GM21447 (cell line): ENCODE data around the gene RADIL.
"Not testable (repeated sequence)": the region's sequence is repeated elsewhere in the genome, so short reads cannot be mapped to it uniquely, and the experiment has no call there.

Experiments
- ATAC-seq: cut with Tn5 transposase; IDR thresholded peaks from one replicate; pipeline ENCODE4 v1.9.1; 2021; ENCODE audit not compliant: unreplicated experiment

The RADIL gene

GRCh38 chr7:4809666-4810065, 73.8 kb downstream of the RADIL start:
- ATAC-seq = no peak

GRCh38 chr7:4809091-4809591, 74.4 kb downstream of the RADIL start:
- ATAC-seq = no peak

DNA sequence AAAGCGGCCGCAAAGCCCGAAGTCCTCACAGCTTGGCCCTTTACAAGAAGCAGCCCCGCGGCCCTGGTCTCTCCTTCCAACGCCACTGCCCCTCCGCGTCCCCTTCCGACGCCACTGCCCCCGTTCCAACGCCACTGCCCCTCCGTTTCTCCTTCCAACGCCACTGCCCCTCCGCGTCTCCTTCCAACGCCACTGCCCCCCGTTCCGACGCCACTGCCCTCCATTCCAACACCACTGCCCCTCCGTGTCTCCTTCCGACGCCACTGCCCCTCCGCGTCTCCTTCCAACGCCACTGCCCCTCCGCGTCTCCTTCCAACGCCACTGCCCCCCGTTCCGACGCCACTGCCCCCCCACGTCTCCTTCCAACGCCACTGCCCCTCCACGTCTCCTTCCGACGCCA, 75.0 kb downstream of the RADIL start:
- ATAC-seq = no peak

GRCh38 chr7:4808026-4808425, 75.5 kb downstream of the RADIL start:
- no peak for ATAC-seq

DNA sequence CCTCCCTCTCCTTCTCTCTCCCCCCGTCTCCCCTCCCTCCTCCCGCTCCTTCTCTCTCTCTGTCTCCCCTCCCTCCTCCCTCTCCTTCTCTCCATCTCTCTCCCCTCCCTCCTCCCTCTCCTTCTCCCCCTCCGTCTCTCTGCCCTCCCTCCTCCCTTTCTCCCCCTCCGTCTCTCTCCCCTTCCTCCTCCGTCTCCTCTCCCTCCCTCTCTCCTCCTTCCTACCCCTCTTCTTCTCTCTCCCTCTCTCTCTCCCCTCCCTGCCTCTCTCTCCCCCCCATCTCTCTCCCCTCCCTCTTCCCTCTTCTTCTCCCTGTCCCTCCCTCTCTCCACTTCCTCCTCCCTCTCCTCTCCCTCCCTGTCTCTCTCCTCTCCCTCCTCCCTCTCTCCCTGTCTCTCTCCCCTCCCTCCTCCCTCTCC, 75.9 kb downstream of the RADIL start:
- ATAC-seq = no peak

DNA sequence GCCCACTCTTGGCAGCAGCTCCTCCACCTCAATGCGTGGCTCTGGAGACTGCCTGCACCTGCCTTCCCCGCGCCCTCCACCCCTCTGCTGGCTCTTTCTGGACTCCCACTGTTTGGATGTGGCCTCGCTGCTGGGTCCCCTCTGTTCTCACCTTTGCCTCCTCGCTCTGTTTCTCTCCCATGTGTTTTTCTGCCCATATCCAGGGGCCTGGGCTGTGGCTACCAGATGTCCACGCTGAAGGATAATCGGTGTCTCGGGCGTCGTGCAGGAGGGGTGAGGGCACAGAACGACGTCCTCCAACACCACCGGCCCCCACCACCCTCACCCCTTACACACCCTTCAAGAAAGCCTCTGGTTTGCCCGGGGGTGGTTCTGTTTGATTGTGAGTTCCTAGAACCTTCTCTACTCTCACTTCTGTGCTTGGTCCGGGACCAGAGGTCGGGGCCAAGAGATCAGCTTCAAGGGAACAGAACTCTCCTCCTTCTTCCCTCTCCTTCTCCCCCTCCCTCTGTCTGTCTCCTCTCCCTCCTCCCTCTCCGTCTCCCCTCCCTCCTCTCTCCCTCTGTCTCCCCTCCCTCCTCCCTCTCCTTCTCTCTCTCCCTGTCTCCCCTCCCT, 76.4 kb downstream of the RADIL start:
- no peak for ATAC-seq

GRCh38 chr7:4805984-4806300, 77.6 kb downstream of the RADIL start:
- no peak for ATAC-seq

DNA sequence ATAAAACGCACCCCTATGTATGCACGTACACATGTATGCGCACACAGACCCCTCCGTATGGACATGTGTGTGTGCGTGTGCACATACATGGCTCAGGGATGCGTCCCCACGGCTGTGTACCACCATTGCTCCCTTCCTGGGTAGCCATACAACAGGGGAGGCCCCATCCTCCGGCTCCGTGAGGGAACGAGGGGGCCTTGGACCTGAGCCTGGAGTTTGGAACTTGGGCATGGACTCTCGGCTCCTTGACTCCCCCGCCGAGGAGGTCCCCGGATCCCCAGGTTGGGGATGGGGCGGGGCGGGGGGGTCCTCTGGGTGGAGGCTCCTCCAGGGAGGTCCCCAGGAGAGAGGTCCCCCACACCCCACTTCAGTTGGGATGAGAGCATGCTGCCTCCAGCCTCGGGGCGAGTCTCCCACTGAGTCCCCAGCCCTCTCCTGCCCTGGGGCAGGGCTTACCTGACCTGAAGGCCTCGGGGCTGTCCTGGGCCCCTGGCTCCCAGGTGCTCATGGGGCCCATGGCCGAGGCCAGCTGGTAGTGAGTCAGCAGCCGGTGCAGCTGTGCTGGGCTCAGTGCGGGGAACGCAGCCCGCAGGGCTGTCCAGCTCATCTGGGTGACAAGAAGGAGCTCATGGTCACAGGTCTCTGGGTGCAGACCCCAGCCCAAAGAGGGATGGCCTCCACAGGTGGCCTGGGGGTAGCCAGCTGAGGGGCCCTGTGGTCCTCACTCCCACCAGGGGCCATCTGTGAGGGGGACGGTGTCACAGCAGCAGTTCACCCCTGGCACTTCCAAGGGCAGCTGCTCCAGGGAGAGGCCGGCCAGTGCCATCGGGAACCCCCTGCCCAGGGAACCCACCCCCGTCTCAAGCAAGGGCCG, 78.2 kb downstream of the RADIL start:
- ATAC-seq = no peak

DNA sequence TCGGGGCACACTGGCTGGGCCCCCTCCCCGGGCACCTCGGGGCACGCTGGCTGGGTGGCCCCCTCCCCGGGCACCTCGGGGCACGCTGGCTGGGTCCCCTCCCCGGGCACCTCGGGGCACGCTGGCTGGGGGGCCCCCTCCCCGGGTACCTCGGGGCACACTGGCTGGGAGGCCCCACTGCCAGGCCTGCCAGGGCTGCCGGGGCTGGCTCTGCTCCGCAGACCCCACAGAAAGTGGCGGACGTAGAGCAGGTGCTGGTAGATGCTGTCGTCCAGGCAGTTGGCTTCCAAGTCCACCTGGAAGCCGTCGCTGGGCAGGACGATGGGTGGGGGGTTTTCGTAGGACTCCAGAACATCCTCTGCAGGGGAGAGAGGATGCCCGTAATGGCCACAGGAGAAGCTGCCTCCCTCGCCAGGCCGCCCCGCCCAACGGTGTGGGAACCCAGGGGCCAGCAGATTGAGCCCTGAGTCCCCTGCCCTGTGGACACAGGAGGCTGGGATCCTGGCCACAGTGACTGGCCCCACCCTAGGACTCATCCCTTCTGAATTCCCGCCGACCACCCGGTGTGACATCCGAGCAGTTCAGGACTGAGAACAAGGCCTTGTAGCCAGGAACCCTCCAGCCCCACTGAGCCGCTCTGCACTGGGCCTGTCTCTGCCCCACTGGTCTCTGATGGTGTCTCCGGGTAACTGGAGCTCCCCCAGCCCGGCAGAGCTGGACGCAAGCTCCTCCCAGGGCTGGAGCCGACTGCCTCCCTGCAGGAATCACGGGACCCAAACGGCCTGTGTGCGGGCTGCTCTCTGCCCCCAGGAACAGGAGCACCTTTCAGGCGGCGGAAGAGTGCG, 79.9 kb downstream of the RADIL start:
- ATAC-seq = no peak

- ATAC-seq = not testable (repeated sequence)
Observed at GRCh38 chr7:4802577-4802976, 80.9 kb downstream of the RADIL start.

- ATAC-seq = no peak
Observed at GRCh38 chr7:4801839-4802231, 81.7 kb downstream of the RADIL start.

- ATAC-seq = no peak
Observed at GRCh38 chr7:4800926-4801838, 82.3 kb downstream of the RADIL start.

DNA sequence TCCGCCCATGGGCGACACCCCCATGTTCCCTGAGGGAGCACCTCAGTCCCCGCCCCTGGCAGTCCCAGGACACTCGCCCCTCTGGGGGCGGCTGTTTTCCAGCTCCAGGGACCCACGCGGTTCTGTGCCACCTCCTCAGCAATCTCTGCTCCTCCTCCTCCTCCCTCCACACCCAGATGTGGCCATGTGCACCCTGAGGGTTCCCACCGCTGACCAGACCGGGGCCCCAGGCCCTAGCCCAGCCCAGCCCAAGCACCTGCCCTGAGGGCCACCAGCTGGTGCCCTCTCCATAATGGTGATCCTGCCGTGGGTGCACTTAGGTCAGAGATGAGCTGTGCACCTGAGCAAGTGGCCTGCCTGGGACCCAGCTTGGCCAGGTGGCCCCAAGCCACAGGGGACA, 83.0 kb downstream of the RADIL start:
- ATAC-seq = no peak

DNA sequence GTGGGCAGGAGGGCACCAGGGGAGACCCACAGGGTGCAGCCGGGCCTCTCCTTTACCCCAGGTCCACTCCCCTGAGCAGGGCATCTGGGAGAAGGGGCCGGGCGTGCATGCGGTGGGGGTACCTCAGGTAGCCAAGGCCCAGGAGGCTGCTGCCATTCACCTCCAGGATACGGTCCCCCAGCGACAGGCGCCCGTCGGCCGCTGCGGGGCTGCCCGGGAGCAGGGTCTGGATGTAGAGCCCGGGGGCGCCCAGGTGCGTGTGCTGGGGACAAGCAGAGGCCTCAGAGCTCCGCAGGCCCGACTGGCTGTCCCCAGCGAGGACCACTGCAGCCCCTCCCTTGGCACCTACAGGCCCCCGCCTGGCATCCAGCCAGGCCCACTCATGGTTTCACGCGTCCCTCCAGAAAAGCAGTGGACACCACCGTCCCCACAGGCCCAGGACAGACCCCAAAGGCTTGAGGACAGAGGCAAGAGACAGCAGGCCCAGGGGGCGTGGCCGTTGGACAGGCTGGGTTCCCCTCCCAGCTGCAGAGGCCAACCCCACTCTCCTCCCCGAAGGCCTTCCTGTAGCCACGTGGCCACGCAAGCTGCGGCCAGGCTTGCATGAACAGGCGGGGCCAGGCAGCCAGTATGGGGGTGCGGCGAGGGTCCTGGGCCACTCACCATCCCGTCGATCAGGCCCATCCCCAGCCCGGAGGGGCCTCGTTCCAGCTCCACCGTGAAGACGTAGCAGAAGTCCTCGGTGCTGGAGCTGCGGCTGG, 83.8 kb downstream of the RADIL start:
- ATAC-seq = no peak

- no peak for ATAC-seq
Observed at GRCh38 chr7:4798706-4799235, 84.7 kb downstream of the RADIL start.

DNA sequence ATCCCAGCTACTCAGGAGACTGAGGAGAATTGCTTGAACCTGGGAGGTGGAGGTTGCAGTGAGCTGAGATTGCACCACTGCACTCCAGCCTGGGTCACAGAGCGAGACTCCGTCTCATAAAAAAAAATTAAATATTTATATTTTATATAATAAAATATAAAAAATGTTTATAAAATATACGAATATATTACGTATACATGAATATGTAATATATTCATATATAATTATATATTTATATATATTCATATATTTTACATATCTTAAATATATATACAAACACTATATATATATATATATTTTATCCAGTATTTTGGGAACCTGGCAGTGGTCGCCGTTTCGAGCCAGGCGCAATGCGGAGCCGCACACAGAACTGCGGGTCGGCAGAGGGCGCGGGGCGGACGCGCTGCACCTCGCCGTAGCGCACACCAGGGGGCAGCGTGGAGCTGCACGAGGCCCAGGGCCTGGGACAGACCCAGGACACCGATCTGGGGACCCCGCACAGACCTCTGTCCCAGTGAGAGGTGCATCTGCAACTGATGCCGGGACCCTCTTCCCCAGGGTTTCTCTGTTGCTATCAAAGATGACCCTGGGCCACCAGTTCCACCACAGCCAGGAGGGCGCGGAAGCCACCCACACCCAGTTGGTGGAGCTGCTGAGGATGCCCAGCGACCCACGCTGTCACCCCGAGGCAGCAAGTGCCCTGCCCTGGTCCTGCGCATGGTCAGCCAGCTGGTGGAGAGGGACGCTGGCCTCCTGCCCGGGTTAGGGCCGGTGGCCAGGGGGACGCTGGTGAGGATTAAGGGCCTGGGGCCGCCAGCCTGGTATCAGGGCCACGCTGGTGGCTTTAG, 85.4 kb downstream of the RADIL start:
- ATAC-seq = peak; percentile 71

- ATAC-seq = no peak
Observed at GRCh38 chr7:4796453-4796852, 87.1 kb downstream of the RADIL start.

DNA sequence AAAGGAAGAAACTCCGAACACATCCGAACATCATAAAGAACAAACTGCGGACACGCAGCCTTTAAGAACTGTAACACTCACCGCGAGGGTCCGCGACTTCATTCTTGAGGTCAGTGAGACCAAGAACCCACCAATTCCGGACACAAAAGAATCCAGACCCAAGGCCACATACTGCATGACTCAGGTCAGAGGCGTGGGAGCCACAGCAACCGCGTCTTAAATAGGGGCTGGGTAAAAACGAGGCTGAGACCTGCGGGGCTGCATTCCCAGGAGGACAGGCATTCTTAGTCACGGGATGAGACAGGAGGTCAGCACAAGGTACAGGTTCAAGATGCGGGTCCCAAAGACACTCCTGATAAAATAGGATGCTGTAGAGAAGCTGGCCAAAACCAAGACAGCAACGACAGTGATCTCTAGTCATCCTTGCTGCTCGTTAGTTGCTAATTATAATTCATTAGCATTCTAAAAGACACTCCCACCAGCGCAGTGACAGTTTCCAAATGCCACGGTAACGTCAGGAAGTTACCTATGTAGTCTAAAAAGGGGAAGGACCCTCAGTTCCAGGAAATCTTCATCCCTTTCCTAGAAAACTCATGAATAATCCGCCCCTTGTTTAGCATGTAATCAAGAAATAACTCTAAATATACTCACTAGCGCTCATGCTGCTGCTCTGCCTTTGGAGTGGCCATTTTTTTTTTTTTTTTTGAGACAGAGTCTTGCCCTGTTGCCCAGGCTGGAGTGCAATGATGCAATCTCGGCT, 88.7 kb downstream of the RADIL start:
- no peak for ATAC-seq
